Sigmoid colon (tissue), 4 donors: Measurements from ENCODE around the gene SMARCD1.

Source experiments
- EP300 ChIP-seq, 4 donors: sonication (generic); formaldehyde crosslinking; IDR thresholded peaks; one replicate each; pipeline ENCODE4 v1.6.1; 2017; ENCODE audit warnings: antibody characterized with exemption in 4 of 4
- POLR2A ChIP-seq, 2 donors: fragments of 450-650 bp; IDR thresholded peaks; one replicate each; pipeline ENCODE4 v1.6.1; 2016; ENCODE audit warnings: antibody characterized with exemption in 2 of 2, mild to moderate bottlenecking in 2 of 2, moderate library complexity in 2 of 2

- no peak for TF ChIP-seq POLR2A (IDR thresholded peaks at IDR 0.05)
- TF ChIP-seq EP300 (IDR thresholded peaks at IDR 0.05) = no peak
These were observed 3.9 kb upstream of the SMARCD1 start for GRCh38 chr12:50081096-50081808.
